Neuronal stem cell (in vitro differentiated cells): ENCODE measurements around the gene KDM5B.

ENCODE experiments used
- DNase-seq: peaks from one replicate; pipeline ENCODE4 v3.0.0-alpha.2; 2013; ENCODE audit warnings: low spot score
- H2AFZ ChIP-seq: one replicate; pipeline ENCODE4 v1.6.1; 2013; ENCODE audit warnings: mild to moderate bottlenecking, low read length, inconsistent platforms
- H2AK5ac ChIP-seq: 2 replicates; pipeline ENCODE4 v1.6.1; 2013; ENCODE audit warnings: low read depth, mild to moderate bottlenecking, inconsistent platforms, low read length, moderate library complexity, mixed read lengths
- H2BK120ac ChIP-seq: 2 replicates; pipeline ENCODE4 v1.6.1; 2013; ENCODE audit warnings: low read depth, mild to moderate bottlenecking, inconsistent platforms, low read length, moderate library complexity, mixed read lengths
- H2BK12ac ChIP-seq: one replicate; pipeline ENCODE4 v1.6.1; 2013; ENCODE audit warnings: low read length, inconsistent platforms
- H2BK15ac ChIP-seq: 2 replicates; pipeline ENCODE4 v1.6.1; 2013; ENCODE audit warnings: mild to moderate bottlenecking, low read length, inconsistent platforms, mixed read lengths
- H2BK5ac ChIP-seq: one replicate; pipeline ENCODE4 v1.6.1; 2013; ENCODE audit warnings: inconsistent platforms, mild to moderate bottlenecking, low read length, moderate library complexity
- H3K14ac ChIP-seq: one replicate; pipeline ENCODE4 v1.6.1; 2013; ENCODE audit warnings: low read length, inconsistent platforms
- H3K18ac ChIP-seq: 2 replicates; pipeline ENCODE4 v1.6.1; 2013; ENCODE audit warnings: low read length, inconsistent platforms
- H3K23ac ChIP-seq: 2 replicates; pipeline ENCODE4 v1.6.1; 2013; ENCODE audit warnings: low read depth, mild to moderate bottlenecking, mixed read lengths, low read length, inconsistent platforms; ENCODE audit not compliant: poor library complexity
- H3K27ac ChIP-seq: replicated peaks from 3 replicates; pipeline ENCODE4 v1.5.1; 2013; ENCODE audit warnings: low read length, inconsistent platforms
- H3K27me3 ChIP-seq, 3 experiments: 2 replicates each; pipeline ENCODE4 v1.6.1; 2013; ENCODE audit warnings: low read length in 3 of 3, mild to moderate bottlenecking in 2 of 3, inconsistent platforms in 1 of 3, low read depth in 1 of 3, mixed read lengths in 1 of 3, moderate library complexity in 1 of 3; ENCODE audit not compliant: control insufficient read depth in 3 of 3, insufficient read depth in 3 of 3
- H3K36me3 ChIP-seq, 2 donors: replicated peaks in 1 of 2; 2 replicates each; pipeline ENCODE4 v1.6.1; 2013; ENCODE audit warnings: low read length in 2 of 2; ENCODE audit not compliant: control insufficient read depth in 2 of 2, insufficient read depth in 2 of 2
- H3K4ac ChIP-seq: 2 replicates; pipeline ENCODE4 v1.6.1; 2013; ENCODE audit warnings: inconsistent platforms, mild to moderate bottlenecking, low read length, moderate library complexity
- H3K4me1 ChIP-seq, 2 donors: 1 replicate in 1 of 2; 2 replicates in 1 of 2; pipeline ENCODE4 v1.6.1; 2013; ENCODE audit warnings: low read length in 2 of 2, low read depth in 1 of 2; ENCODE audit not compliant: control insufficient read depth in 2 of 2, insufficient read depth in 1 of 2
- H3K4me2 ChIP-seq: one replicate; pipeline ENCODE4 v1.6.1; 2013; ENCODE audit warnings: mild to moderate bottlenecking, low read length, inconsistent platforms; ENCODE audit not compliant: insufficient read depth, poor library complexity, severe bottlenecking
- H3K4me3 ChIP-seq, 2 donors: 2 replicates each; pipeline ENCODE4 v1.5.1; 2013; ENCODE audit warnings: low read length in 2 of 2, mild to moderate bottlenecking in 2 of 2, inconsistent platforms in 1 of 2, moderate library complexity in 1 of 2
- H3K79me1 ChIP-seq: one replicate; pipeline ENCODE4 v1.6.1; 2013; ENCODE audit warnings: low read depth, mild to moderate bottlenecking, inconsistent platforms, low read length, moderate library complexity
- H3K9ac ChIP-seq: one replicate; pipeline ENCODE4 v1.6.1; 2013; ENCODE audit warnings: mild to moderate bottlenecking, low read depth, low read length, inconsistent platforms; ENCODE audit not compliant: poor library complexity
- H3K9me3 ChIP-seq, 2 donors: replicated peaks in 1 of 2; 2 replicates each; pipeline versions ENCODE3 to v1.6.1; 2013; ENCODE audit warnings: low read length in 2 of 2, mild to moderate bottlenecking in 2 of 2, inconsistent platforms in 1 of 2, low read depth in 1 of 2, mixed read lengths in 1 of 2, moderate library complexity in 1 of 2; ENCODE audit not compliant: control insufficient read depth in 2 of 2, insufficient read depth in 1 of 2
- H4K8ac ChIP-seq: one replicate; pipeline ENCODE4 v1.6.1; 2013; ENCODE audit warnings: low read depth, mild to moderate bottlenecking, inconsistent platforms, low read length, moderate library complexity
- H4K91ac ChIP-seq: one replicate; pipeline ENCODE4 v1.6.1; 2013; ENCODE audit warnings: low read length, low read depth, mild to moderate bottlenecking, inconsistent platforms; ENCODE audit not compliant: poor library complexity
- WGBS, 2 donors: extraction: QIAGEN DNeasy Blood & Tissue Kit; methylation state at CpG; one replicate each; pipeline ENCODE4 v1.1.7; 2013; ENCODE audit warnings: missing lambda C conversion rate in 2 of 2, mixed read lengths in 1 of 2; ENCODE audit not compliant: insufficient read length in 2 of 2, insufficient replicate concordance in 1 of 2; ENCODE audit errors: extremely low coverage in 2 of 2; 5-methylcytosine and 5-hydroxymethylcytosine counted together

The KDM5B gene

GRCh38 chr1:202756391-202756790 is 51.8 kb downstream of the KDM5B start:
- H3K4me3 ChIP-seq: no peak overlapping the region
- no peak overlapping the region for H3K4me2 ChIP-seq
- no peak overlapping the region for H2AK5ac ChIP-seq
- WGBS, 2 donors: no CpG with 5 or more reads among the region's 2 CpGs
- H3K9ac ChIP-seq: no peak overlapping the region
- H3K18ac ChIP-seq: no peak overlapping the region
- H2AFZ ChIP-seq: no peak overlapping the region
- H3K4ac ChIP-seq: no peak overlapping the region
- H4K91ac ChIP-seq: no peak overlapping the region
- H3K27ac ChIP-seq: no peak overlapping the region
- no peak for DNase-seq
- H2BK5ac ChIP-seq: no peak overlapping the region
- H2BK12ac ChIP-seq: no peak overlapping the region
- H2BK120ac ChIP-seq: no peak overlapping the region
- H3K79me1 ChIP-seq: no peaks in the 10 kb centered on the region
- no peaks in the 10 kb centered on the region for H3K27me3 ChIP-seq
- H2BK15ac ChIP-seq: no peak overlapping the region
- H3K36me3 ChIP-seq: peaks cover 35 to 100% of the 10 kb centered on the region in 2 donors
- H3K9me3 ChIP-seq: no peaks in the 10 kb centered on the region
- H3K14ac ChIP-seq: no peak overlapping the region
- no peak overlapping the region for H3K23ac ChIP-seq
- H4K8ac ChIP-seq: no peak overlapping the region
- H3K4me1 ChIP-seq: no peaks in the 10 kb centered on the region

DNA sequence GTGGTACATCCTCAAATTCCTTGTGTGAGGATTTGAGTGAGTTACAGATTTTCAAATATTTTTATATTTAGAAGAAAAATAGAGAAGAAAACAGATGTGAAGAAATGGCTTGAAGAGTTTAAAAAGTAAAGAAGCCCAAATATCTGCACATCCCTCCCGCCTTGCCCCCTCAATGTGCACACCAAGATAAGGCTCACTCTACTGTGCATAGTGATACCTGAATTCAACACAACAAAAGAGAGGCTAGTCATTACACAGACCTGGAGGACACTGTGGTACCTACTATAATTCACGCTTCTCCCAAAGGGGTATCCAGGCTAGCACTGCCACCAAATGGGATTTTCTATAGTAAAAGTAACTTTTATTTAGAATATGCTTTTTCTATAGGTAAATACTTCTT is 53.9 kb downstream of the KDM5B start:
- Histone ChIP-seq H3K23ac (no peak overlapping the region), H2BK120ac (no peak overlapping the region), H3K18ac (no peak overlapping the region), H2BK5ac (no peak overlapping the region), H2AFZ (no peak overlapping the region), H3K79me1 (no peaks in the 10 kb centered on the region), H2AK5ac (no peak overlapping the region), H3K36me3 (peaks cover 33 to 100% of the 10 kb centered on the region in 2 donors), H3K27me3 (no peaks in the 10 kb centered on the region), H3K27ac (no peak overlapping the region), H3K4me3 (no peak overlapping the region), H3K14ac (no peak overlapping the region), H3K4ac (no peak overlapping the region), H3K9me3 (no peaks in the 10 kb centered on the region), H3K4me2 (no peak overlapping the region), H2BK12ac (no peak overlapping the region), H2BK15ac (no peak overlapping the region), H3K4me1 (no peaks in the 10 kb centered on the region), H3K9ac (no peak overlapping the region), H4K91ac (no peak overlapping the region), H4K8ac (no peak overlapping the region)
- WGBS, 2 donors: no CpG with 5 or more reads among the region's 2 CpGs
- DNase-seq: no peak

GRCh38 chr1:202752774-202753173 is 55.4 kb downstream of the KDM5B start:
- Histone ChIP-seq H2AFZ (no peak overlapping the region), H2BK12ac (no peak overlapping the region), H2BK15ac (no peak overlapping the region), H3K27ac (no peak overlapping the region), H3K18ac (no peak overlapping the region), H3K36me3 (peaks cover 37 to 100% of the 10 kb centered on the region in 2 donors), H2BK5ac (no peak overlapping the region), H4K8ac (no peak overlapping the region), H3K4me3 (no peak overlapping the region), H3K9ac (no peak overlapping the region), H3K9me3 (no peaks in the 10 kb centered on the region), H3K4ac (no peak overlapping the region), H4K91ac (no peak overlapping the region), H3K4me1 (no peaks in the 10 kb centered on the region), H3K4me2 (no peak overlapping the region), H3K27me3 (no peaks in the 10 kb centered on the region), H3K23ac (no peak overlapping the region), H2AK5ac (no peak overlapping the region), H3K14ac (no peak overlapping the region), H3K79me1 (no peaks in the 10 kb centered on the region), H2BK120ac (no peak overlapping the region)
- no CpG with 5 or more reads among the region's 3 CpGs for WGBS, 2 donors
- no peak for DNase-seq

GRCh38 chr1:202750761-202751160 is 57.5 kb downstream of the KDM5B start:
- WGBS, 2 donors: no CpG with 5 or more reads among the region's 1 CpG
- no peak overlapping the region for H3K9ac ChIP-seq
- no peak overlapping the region for H3K4ac ChIP-seq
- no peak overlapping the region for H4K8ac ChIP-seq
- H2BK15ac ChIP-seq: no peak overlapping the region
- no peak overlapping the region for H3K27ac ChIP-seq
- H3K4me3 ChIP-seq: no peak overlapping the region
- H4K91ac ChIP-seq: no peak overlapping the region
- H3K14ac ChIP-seq: no peak overlapping the region
- H3K18ac ChIP-seq: no peak overlapping the region
- H2BK12ac ChIP-seq: no peak overlapping the region
- no peaks in the 10 kb centered on the region for H3K27me3 ChIP-seq
- no peak overlapping the region for H3K4me2 ChIP-seq
- DNase-seq: no peak
- H2AFZ ChIP-seq: no peak overlapping the region
- no peak overlapping the region for H3K23ac ChIP-seq
- H3K79me1 ChIP-seq: no peaks in the 10 kb centered on the region
- H2BK120ac ChIP-seq: no peak overlapping the region
- no peak overlapping the region for H2BK5ac ChIP-seq
- no peaks in the 10 kb centered on the region for H3K4me1 ChIP-seq
- no peak overlapping the region for H2AK5ac ChIP-seq
- peaks cover 0 to under 1% of the 10 kb centered on the region in 2 donors for H3K9me3 ChIP-seq
- peaks cover 34 to 100% of the 10 kb centered on the region in 2 donors for H3K36me3 ChIP-seq
